Activated CD4-positive, alpha-beta memory T cell treated with anti-CD3 and anti-CD28 coated beads, Interleukin-2, amount 10 ng/mL, durations not matched to agents 7 days and 5 days (primary cell): ENCODE data around the gene ZNF385B. TPM values are rescaled to one million over a fixed set of nuclear protein-coding genes. Genes with fewer than 3 reads are reported as not detected.

Experiments used
- CTCF ChIA-PET: fragments of 350-600 bp; sonication (Branson Sonifier 250); formaldehyde crosslinking; loops from one replicate; lab custom pipeline; 2021; ENCODE audit warnings: antibody characterized with exemption, inconsistent platforms; lab: Charles Lee
- POLR2A ChIA-PET: fragments of 350-600 bp; sonication (Branson Sonifier 250); formaldehyde crosslinking; loops from one replicate; lab custom pipeline; 2021; ENCODE audit warnings: antibody characterized with exemption; lab: Charles Lee
- DNase-seq: peaks from one replicate; pipeline ENCODE4 v3.0.0-alpha.2; 2020
- H3K27ac Mint-ChIP-seq: one replicate; pipeline ENCODE4 v1.8.0; 2021; ENCODE audit warnings: mild to moderate bottlenecking, mixed read lengths
- H3K27me3 Mint-ChIP-seq: one replicate; pipeline ENCODE4 v1.8.0; 2021; ENCODE audit warnings: mixed read lengths
- H3K36me3 Mint-ChIP-seq: one replicate; pipeline ENCODE4 v1.8.0; 2021; ENCODE audit warnings: low read depth, mixed read lengths
- H3K4me1 Mint-ChIP-seq: one replicate; pipeline ENCODE4 v1.8.0; 2021; ENCODE audit warnings: mixed read lengths
- H3K4me3 Mint-ChIP-seq: one replicate; pipeline ENCODE4 v1.8.0; 2021; ENCODE audit warnings: mild to moderate bottlenecking, mixed read lengths
- H3K9me3 Mint-ChIP-seq: one replicate; pipeline ENCODE4 v1.8.0; 2021; ENCODE audit warnings: mixed read lengths
- total RNA-seq, 2 experiments: library from RNA; stranded (reverse); gene quantifications; one replicate each; pipeline ENCODE4 v1.2.3, GENCODE V29; 2021

ZNF385B gene
- total RNA-seq, 2 experiments from 2014 or later, result not detected

DNA sequence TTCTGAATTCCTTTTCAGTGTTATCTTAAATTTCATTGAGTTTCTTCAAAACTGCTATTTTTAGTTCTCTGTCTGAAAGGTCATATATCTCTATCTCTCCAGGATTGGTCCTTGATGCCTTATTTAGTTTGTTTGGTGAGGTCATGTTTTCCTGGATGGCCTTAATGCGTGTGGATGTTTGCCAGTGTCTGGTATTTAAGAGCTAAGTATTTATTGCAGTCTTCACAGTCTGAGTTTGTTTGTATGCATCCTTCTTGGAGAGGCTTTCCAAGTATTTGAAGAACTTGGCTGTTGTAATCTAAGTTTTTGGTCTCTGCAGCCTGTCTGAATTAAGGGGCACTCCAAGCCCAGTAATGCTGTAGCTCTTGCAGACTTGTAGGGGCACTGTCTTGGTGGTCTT, 249.3 kb downstream of the ZNF385B start:
- H3K4me1 Mint-ChIP-seq, result no peaks in the 10 kb centered on the region
- POLR2A ChIA-PET, result no interaction called here
- no peaks in the 10 kb centered on the region for H3K9me3 Mint-ChIP-seq
- CTCF ChIA-PET, result no interaction called here
- no peak for DNase-seq
- H3K27ac Mint-ChIP-seq, result no peak overlapping the region
- no peaks in the 10 kb centered on the region for H3K27me3 Mint-ChIP-seq
- H3K36me3 Mint-ChIP-seq, result no peaks in the 10 kb centered on the region
- no peak overlapping the region for H3K4me3 Mint-ChIP-seq

GRCh38 chr2:179606141-179606540, 255.3 kb downstream of the ZNF385B start:
- Mint-ChIP-seq H3K27ac (no peak overlapping the region), H3K4me1 (no peaks in the 10 kb centered on the region), H3K9me3 (no peaks in the 10 kb centered on the region), H3K4me3 (no peak overlapping the region), H3K36me3 (no peaks in the 10 kb centered on the region), H3K27me3 (no peaks in the 10 kb centered on the region)
- CTCF ChIA-PET, result no interaction called here
- no peak for DNase-seq
- POLR2A ChIA-PET, result no interaction called here

- POLR2A ChIA-PET, result no interaction called here
- H3K4me3 Mint-ChIP-seq, result no peak overlapping the region
Observed at GRCh38 chr2:179605341-179605740, 256.1 kb downstream of the ZNF385B start.

GRCh38 chr2:179604598-179604997, 256.8 kb downstream of the ZNF385B start:
- no peaks in the 10 kb centered on the region for H3K9me3 Mint-ChIP-seq
- no peak overlapping the region for H3K4me3 Mint-ChIP-seq
- H3K27me3 Mint-ChIP-seq, result no peaks in the 10 kb centered on the region
- ChIA-PET POLR2A (no interaction called here), CTCF (no interaction called here)
- H3K36me3 Mint-ChIP-seq, result no peaks in the 10 kb centered on the region
- DNase-seq, result no peak
- no peaks in the 10 kb centered on the region for H3K4me1 Mint-ChIP-seq
- H3K27ac Mint-ChIP-seq, result no peak overlapping the region

More at GRCh38 chr2:179605341-179605740, 256.1 kb downstream of the ZNF385B start:
- H3K27ac Mint-ChIP-seq, result no peak overlapping the region
- H3K9me3 Mint-ChIP-seq, result no peaks in the 10 kb centered on the region
- no peaks in the 10 kb centered on the region for H3K36me3 Mint-ChIP-seq
- H3K4me1 Mint-ChIP-seq, result no peaks in the 10 kb centered on the region
- H3K27me3 Mint-ChIP-seq, result no peaks in the 10 kb centered on the region
- no peak for DNase-seq
- CTCF ChIA-PET, result no interaction called here

- CTCF ChIA-PET, result no interaction called here
- POLR2A ChIA-PET, result no interaction called here
- no peaks in the 10 kb centered on the region for H3K4me1 Mint-ChIP-seq
- H3K9me3 Mint-ChIP-seq, result no peaks in the 10 kb centered on the region
- no peaks in the 10 kb centered on the region for H3K27me3 Mint-ChIP-seq
- H3K36me3 Mint-ChIP-seq, result no peaks in the 10 kb centered on the region
- no peak overlapping the region for H3K4me3 Mint-ChIP-seq
- no peak for DNase-seq
- no peak overlapping the region for H3K27ac Mint-ChIP-seq
Observed at GRCh38 chr2:179602452-179602851, 259.0 kb downstream of the ZNF385B start.

- Mint-ChIP-seq H3K27ac (no peak overlapping the region), H3K4me1 (no peaks in the 10 kb centered on the region), H3K27me3 (no peaks in the 10 kb centered on the region), H3K36me3 (no peaks in the 10 kb centered on the region), H3K9me3 (no peaks in the 10 kb centered on the region), H3K4me3 (no peak overlapping the region)
- CTCF ChIA-PET, result no interaction called here
- no peak for DNase-seq
- POLR2A ChIA-PET, result no interaction called here
Observed at GRCh38 chr2:179596018-179596417, 265.4 kb downstream of the ZNF385B start.

- Mint-ChIP-seq H3K4me3 (no peak overlapping the region), H3K9me3 (no peaks in the 10 kb centered on the region), H3K27ac (no peak overlapping the region), H3K27me3 (no peaks in the 10 kb centered on the region), H3K36me3 (no peaks in the 10 kb centered on the region), H3K4me1 (no peaks in the 10 kb centered on the region)
- DNase-seq, result no peak
- ChIA-PET POLR2A (no interaction called here), CTCF (no interaction called here)
Observed at GRCh38 chr2:179595284-179595683, 266.1 kb downstream of the ZNF385B start.

DNA sequence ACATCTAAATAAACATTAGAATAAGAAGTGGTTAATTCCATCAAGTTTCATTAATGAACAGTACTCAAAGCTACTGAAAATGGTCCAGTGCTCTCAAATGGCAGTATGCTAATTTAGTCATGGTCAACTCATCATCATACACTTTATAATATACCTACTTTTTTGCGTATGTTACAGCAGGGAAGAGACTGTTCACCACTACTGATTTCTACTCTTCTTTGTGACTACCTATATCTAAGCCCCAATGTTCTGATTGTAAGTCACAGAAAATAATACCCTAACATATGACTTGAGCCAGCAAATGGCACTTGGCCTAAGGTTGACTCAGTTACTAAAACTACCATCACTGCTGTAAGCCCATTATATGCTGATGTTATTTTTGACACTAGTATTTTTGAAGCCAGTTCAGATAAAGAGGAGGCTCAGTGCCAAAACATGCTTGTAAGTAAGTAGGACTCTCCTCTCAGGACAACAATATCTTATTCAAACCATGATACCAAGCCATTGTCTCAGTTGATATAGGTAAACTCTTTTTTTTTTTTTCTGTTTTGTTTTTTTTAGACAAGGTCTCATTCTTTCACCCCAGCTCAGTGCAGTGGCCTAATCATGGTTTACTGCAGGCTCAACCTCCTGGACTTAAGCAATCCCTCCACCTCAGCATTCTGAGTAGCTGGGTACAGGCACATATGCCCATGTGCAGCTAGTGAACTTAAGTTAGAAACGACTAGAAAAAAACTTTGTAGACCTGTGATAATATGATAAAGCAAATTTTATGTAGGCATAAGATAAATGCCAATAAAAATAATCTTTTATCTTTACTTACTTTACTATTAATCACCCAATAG, 266.9 kb downstream of the ZNF385B start:
- POLR2A ChIA-PET, result no interaction called here

DNA sequence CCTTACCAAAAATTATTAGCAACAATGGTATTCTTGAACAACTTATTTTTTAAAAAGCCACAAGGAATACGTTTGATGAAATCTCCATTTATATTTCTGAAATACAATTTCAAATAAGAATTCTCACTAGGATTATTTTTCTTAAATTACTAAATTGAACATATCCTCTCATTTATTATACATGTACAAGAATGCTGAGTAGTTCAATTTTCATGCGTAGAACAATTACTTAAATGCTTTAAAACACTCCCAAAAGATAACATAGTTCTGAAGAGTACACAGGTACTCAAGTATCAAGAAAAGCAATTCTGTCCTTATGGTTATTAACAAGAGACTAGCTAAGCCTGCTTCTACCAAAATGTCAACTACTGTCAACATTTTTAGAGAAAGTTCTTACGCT, 268.1 kb downstream of the ZNF385B start:
- POLR2A ChIA-PET, result no interaction called here
- Mint-ChIP-seq H3K4me1 (no peaks in the 10 kb centered on the region), H3K4me3 (no peak overlapping the region), H3K9me3 (no peaks in the 10 kb centered on the region), H3K27ac (no peak overlapping the region), H3K36me3 (no peaks in the 10 kb centered on the region), H3K27me3 (no peaks in the 10 kb centered on the region)
- no peak for DNase-seq
- CTCF ChIA-PET, result no interaction called here

More for the DNA sequence above, 266.9 kb downstream of the ZNF385B start:
- Mint-ChIP-seq H3K4me1 (no peaks in the 10 kb centered on the region), H3K9me3 (no peaks in the 10 kb centered on the region), H3K27me3 (no peaks in the 10 kb centered on the region), H3K27ac (no peak overlapping the region), H3K4me3 (no peak overlapping the region), H3K36me3 (no peaks in the 10 kb centered on the region)
- DNase-seq, result no peak
- CTCF ChIA-PET, result interaction anchor here (0.6 kb wide), 1 partner anchor 252 kb away, joined by 4 read pairs; no protein-coding TSS in a partner anchor

DNA sequence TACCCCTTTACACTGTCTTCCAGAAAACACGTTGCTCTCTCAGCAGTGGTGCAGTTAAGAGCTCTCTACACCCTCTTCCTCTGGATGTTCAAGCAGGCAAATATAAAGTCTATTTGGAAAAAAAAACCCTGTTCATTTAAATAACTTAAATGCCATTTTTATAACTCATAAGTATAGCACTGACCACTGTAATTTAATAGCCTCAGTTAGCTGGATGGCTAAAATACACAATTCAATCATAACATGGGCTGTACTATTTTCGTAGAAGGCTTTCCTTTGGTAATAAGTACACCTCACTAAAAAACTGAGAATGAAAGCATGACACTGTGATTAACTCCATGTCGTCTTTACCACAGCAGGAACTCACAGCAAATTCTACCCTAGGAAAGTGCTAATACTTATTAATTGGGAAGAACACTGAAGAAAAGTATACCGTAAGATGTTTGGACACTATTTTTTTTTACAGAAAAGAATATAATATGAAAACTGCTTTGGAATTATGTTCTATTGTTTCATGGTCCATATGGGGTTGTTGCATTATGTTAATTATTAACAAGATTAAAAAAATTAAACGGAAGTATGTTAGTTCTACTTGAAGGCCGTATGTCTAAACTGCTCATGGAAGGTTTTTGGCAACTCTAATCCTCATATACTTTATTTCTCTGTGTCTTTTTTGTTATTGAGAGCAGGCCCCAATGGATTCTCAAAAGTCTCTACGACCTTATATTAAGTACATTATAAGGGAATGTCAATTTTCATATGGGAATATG, 269.1 kb downstream of the ZNF385B start:
- H3K4me3 Mint-ChIP-seq, result no peak overlapping the region
- H3K9me3 Mint-ChIP-seq, result no peaks in the 10 kb centered on the region
- H3K36me3 Mint-ChIP-seq, result no peaks in the 10 kb centered on the region
- H3K27me3 Mint-ChIP-seq, result no peaks in the 10 kb centered on the region
- H3K4me1 Mint-ChIP-seq, result no peaks in the 10 kb centered on the region
- no peak for DNase-seq
- ChIA-PET CTCF (no interaction called here), POLR2A (no interaction called here)
- no peak overlapping the region for H3K27ac Mint-ChIP-seq

- ChIA-PET POLR2A (no interaction called here), CTCF (no interaction called here)
- Mint-ChIP-seq H3K4me3 (no peak overlapping the region), H3K4me1 (no peaks in the 10 kb centered on the region), H3K27me3 (no peaks in the 10 kb centered on the region), H3K9me3 (no peaks in the 10 kb centered on the region), H3K27ac (no peak overlapping the region), H3K36me3 (no peaks in the 10 kb centered on the region)
- DNase-seq, result no peak
Observed at GRCh38 chr2:179591690-179592089, 269.7 kb downstream of the ZNF385B start.

- ChIA-PET CTCF (interaction anchor here (0.5 kb wide), 1 partner anchor 1283 kb away, joined by 5 read pairs; no protein-coding TSS in a partner anchor), POLR2A (no interaction called here)
- no peaks in the 10 kb centered on the region for H3K9me3 Mint-ChIP-seq
- no peak overlapping the region for H3K27ac Mint-ChIP-seq
- no peaks in the 10 kb centered on the region for H3K4me1 Mint-ChIP-seq
- DNase-seq, result no peak
- no peak overlapping the region for H3K4me3 Mint-ChIP-seq
- H3K27me3 Mint-ChIP-seq, result no peaks in the 10 kb centered on the region
- no peaks in the 10 kb centered on the region for H3K36me3 Mint-ChIP-seq
Observed at GRCh38 chr2:179588486-179589145, 272.8 kb downstream of the ZNF385B start.

DNA sequence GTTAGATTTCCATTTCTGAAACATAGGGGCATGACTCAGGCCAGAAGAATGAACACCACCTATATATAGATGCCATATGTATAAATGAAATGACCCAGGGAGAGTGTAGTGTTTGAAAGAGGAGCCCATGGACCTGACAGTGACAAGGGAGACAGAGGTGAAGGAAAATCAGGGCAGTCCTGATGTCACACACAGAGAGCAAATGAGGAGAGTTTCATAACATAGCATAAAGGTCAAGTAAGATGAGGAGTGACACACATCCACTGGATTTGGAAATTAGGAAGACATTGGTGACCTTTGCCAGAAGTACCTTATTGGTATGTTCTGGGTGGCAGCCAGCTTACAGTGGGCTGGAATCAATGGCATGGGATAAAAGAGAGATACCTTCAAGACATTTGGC, 276.7 kb downstream of the ZNF385B start:
- no peak for DNase-seq
- Mint-ChIP-seq H3K27ac (no peak overlapping the region), H3K4me1 (no peaks in the 10 kb centered on the region), H3K9me3 (no peaks in the 10 kb centered on the region), H3K4me3 (no peak overlapping the region), H3K36me3 (no peaks in the 10 kb centered on the region), H3K27me3 (no peaks in the 10 kb centered on the region)
- ChIA-PET CTCF (no interaction called here), POLR2A (no interaction called here)
